ENCODE results near the gene MCF2. TPM values are rescaled to one million over a fixed set of nuclear protein-coding genes. Genes with fewer than 3 reads are reported as not detected.

MCF2 gene
- total RNA-seq, 1 experiment from 2014 or later = 1.0 TPM

DNA sequence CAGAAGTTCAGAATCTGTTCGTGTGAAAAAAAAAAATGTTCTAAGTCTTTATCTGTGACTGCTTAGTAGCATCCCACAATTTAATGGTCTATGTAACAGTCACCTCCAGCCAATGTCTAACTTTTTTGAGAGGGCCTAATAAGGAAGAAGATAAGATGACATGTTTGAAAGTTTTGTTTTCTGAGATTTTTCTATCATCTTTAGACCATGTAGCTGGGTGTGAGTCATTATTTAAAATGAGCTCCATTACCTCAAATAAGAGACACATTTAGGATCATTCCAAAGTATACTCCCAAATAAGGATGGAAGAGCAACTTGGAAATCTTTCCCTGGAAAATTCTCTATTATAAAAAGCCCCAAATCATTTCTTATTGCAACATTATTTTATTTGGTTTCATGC lies 28.2 kb upstream of the MCF2 start:
- H3K27ac Mint-ChIP-seq = no peak overlapping the region
- POLR2A ChIA-PET = no interaction called here
- peaks cover 2% of the 10 kb centered on the region; the same call in 1 of the 2 replicates for H3K36me3 Mint-ChIP-seq
- ATAC-seq (no peak), DNase-seq (ENCODE audit: low spot score) (no peak)
- H3K9me3 Mint-ChIP-seq = no peaks in the 10 kb centered on the region
- peaks cover 7% of the 10 kb centered on the region for H3K4me1 Mint-ChIP-seq
- H3K4me3 Mint-ChIP-seq = no peak overlapping the region
- no peaks in the 10 kb centered on the region for H3K27me3 Mint-ChIP-seq (ENCODE audit: low read depth)
- CTCF ChIA-PET = no interaction called here
- TF ChIP-seq, protein P1, sequence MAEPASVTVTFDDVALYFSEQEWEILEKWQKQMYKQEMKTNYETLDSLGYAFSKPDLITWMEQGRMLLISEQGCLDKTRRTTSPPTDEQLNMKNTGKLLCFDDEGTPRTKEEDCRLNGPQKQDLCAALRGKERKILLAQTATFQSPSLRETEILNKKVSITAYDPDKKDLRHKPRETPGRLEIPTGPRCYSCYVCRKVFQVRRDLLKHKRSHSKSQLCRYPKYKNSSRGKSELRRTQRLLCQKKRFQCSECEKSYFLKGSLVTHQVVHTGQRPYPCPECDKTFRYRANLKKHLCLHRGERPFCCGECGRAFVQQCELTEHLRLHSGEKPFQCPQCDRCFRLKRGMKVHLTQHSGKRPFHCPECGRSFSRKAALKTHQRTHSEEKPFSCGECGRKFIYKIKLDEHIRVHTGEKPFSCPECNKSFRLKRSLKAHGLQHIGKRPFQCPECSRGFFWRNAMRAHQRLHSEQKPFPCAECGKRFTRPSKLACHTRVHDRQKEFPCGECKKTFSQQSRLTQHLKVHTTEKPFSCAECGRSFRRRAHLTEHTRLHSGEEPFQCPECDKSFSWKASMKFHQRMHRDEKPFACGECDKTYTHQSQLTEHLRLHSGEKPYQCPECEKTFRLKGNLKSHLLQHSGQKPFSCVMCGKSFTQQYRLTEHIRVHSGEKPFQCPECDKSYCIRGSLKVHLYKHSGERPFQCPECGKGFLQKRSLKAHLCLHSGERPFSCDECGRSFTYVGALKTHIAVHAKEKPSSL (CRISPR knock-in tag; conservative IDR thresholded peaks at IDR 0.05) = no peak
- TF ChIP-seq, protein P2, sequence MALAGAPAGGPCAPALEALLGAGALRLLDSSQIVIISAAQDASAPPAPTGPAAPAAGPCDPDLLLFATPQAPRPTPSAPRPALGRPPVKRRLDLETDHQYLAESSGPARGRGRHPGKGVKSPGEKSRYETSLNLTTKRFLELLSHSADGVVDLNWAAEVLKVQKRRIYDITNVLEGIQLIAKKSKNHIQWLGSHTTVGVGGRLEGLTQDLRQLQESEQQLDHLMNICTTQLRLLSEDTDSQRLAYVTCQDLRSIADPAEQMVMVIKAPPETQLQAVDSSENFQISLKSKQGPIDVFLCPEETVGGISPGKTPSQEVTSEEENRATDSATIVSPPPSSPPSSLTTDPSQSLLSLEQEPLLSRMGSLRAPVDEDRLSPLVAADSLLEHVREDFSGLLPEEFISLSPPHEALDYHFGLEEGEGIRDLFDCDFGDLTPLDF (CRISPR knock-in tag; IDR thresholded peaks at IDR 0.05) = no peak
- TF ChIP-seq, protein P3, sequence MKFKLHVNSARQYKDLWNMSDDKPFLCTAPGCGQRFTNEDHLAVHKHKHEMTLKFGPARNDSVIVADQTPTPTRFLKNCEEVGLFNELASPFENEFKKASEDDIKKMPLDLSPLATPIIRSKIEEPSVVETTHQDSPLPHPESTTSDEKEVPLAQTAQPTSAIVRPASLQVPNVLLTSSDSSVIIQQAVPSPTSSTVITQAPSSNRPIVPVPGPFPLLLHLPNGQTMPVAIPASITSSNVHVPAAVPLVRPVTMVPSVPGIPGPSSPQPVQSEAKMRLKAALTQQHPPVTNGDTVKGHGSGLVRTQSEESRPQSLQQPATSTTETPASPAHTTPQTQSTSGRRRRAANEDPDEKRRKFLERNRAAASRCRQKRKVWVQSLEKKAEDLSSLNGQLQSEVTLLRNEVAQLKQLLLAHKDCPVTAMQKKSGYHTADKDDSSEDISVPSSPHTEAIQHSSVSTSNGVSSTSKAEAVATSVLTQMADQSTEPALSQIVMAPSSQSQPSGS (CRISPR knock-in tag; IDR thresholded peaks at IDR 0.05; ENCODE audit: borderline replicate concordance, low read depth) = no peak
- TF ChIP-seq NR1H2 (CRISPR knock-in tag; IDR thresholded peaks at IDR 0.05) (no peak), PRRX2 (CRISPR knock-in tag; IDR thresholded peaks at IDR 0.05) (no peak), GTF2I (CRISPR knock-in tag; conservative IDR thresholded peaks at IDR 0.05) (no peak)
- TF ChIP-seq, protein P4, sequence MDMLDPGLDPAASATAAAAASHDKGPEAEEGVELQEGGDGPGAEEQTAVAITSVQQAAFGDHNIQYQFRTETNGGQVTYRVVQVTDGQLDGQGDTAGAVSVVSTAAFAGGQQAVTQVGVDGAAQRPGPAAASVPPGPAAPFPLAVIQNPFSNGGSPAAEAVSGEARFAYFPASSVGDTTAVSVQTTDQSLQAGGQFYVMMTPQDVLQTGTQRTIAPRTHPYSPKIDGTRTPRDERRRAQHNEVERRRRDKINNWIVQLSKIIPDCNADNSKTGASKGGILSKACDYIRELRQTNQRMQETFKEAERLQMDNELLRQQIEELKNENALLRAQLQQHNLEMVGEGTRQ (CRISPR knock-in tag; IDR thresholded peaks at IDR 0.05) = no peak
- TF ChIP-seq, protein P5, sequence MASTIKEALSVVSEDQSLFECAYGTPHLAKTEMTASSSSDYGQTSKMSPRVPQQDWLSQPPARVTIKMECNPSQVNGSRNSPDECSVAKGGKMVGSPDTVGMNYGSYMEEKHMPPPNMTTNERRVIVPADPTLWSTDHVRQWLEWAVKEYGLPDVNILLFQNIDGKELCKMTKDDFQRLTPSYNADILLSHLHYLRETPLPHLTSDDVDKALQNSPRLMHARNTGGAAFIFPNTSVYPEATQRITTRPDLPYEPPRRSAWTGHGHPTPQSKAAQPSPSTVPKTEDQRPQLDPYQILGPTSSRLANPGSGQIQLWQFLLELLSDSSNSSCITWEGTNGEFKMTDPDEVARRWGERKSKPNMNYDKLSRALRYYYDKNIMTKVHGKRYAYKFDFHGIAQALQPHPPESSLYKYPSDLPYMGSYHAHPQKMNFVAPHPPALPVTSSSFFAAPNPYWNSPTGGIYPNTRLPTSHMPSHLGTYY (CRISPR knock-in tag; IDR thresholded peaks at IDR 0.05) = no peak
- TF ChIP-seq, protein P6, sequence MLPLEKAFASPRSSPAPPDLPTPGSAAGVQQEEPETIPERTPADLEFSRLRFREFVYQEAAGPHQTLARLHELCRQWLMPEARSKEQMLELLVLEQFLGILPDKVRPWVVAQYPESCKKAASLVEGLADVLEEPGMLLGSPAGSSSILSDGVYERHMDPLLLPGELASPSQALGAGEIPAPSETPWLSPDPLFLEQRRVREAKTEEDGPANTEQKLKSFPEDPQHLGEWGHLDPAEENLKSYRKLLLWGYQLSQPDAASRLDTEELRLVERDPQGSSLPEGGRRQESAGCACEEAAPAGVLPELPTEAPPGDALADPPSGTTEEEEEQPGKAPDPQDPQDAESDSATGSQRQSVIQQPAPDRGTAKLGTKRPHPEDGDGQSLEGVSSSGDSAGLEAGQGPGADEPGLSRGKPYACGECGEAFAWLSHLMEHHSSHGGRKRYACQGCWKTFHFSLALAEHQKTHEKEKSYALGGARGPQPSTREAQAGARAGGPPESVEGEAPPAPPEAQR (CRISPR knock-in tag; IDR thresholded peaks at IDR 0.05) = no peak
- TF ChIP-seq, protein P7, sequence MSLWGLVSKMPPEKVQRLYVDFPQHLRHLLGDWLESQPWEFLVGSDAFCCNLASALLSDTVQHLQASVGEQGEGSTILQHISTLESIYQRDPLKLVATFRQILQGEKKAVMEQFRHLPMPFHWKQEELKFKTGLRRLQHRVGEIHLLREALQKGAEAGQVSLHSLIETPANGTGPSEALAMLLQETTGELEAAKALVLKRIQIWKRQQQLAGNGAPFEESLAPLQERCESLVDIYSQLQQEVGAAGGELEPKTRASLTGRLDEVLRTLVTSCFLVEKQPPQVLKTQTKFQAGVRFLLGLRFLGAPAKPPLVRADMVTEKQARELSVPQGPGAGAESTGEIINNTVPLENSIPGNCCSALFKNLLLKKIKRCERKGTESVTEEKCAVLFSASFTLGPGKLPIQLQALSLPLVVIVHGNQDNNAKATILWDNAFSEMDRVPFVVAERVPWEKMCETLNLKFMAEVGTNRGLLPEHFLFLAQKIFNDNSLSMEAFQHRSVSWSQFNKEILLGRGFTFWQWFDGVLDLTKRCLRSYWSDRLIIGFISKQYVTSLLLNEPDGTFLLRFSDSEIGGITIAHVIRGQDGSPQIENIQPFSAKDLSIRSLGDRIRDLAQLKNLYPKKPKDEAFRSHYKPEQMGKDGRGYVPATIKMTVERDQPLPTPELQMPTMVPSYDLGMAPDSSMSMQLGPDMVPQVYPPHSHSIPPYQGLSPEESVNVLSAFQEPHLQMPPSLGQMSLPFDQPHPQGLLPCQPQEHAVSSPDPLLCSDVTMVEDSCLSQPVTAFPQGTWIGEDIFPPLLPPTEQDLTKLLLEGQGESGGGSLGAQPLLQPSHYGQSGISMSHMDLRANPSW (CRISPR knock-in tag; conservative IDR thresholded peaks at IDR 0.05; ENCODE audit: low read depth) = no peak

DNA sequence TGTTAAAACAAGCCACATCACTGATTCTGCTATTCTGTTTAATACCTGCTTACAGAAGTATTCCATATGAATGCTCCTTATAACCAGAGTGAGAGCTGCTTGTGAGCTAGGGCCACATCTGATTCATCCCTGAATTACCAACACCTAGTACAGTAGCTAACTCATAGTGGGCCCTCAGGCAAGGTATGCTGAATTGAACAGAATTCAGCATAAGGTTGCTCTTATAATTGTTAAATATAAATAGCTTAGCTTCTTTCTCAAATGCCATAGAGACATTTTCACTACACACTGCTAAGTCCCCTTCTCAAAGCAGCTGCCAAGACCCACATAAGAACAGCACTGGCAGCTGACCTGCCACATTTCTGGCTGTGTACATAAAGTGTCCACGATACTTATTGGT lies 27.0 kb upstream of the MCF2 start:
- Mint-ChIP-seq H3K4me1 (peaks cover 7% of the 10 kb centered on the region), H3K4me3 (no peak overlapping the region), H3K36me3 (no peaks in the 10 kb centered on the region; the same call in 1 of the 2 replicates), H3K27me3 (ENCODE audit: low read depth) (no peaks in the 10 kb centered on the region), H3K9me3 (no peaks in the 10 kb centered on the region), H3K27ac (no peak overlapping the region)
- CTCF ChIA-PET = no interaction called here
- TF ChIP-seq, protein P8, sequence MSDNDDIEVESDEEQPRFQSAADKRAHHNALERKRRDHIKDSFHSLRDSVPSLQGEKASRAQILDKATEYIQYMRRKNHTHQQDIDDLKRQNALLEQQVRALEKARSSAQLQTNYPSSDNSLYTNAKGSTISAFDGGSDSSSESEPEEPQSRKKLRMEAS (CRISPR knock-in tag; IDR thresholded peaks at IDR 0.05) = no peak
- TF ChIP-seq, protein P9, sequence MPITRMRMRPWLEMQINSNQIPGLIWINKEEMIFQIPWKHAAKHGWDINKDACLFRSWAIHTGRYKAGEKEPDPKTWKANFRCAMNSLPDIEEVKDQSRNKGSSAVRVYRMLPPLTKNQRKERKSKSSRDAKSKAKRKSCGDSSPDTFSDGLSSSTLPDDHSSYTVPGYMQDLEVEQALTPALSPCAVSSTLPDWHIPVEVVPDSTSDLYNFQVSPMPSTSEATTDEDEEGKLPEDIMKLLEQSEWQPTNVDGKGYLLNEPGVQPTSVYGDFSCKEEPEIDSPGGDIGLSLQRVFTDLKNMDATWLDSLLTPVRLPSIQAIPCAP (CRISPR knock-in tag; IDR thresholded peaks at IDR 0.05) = no peak
- TF ChIP-seq, protein P10, sequence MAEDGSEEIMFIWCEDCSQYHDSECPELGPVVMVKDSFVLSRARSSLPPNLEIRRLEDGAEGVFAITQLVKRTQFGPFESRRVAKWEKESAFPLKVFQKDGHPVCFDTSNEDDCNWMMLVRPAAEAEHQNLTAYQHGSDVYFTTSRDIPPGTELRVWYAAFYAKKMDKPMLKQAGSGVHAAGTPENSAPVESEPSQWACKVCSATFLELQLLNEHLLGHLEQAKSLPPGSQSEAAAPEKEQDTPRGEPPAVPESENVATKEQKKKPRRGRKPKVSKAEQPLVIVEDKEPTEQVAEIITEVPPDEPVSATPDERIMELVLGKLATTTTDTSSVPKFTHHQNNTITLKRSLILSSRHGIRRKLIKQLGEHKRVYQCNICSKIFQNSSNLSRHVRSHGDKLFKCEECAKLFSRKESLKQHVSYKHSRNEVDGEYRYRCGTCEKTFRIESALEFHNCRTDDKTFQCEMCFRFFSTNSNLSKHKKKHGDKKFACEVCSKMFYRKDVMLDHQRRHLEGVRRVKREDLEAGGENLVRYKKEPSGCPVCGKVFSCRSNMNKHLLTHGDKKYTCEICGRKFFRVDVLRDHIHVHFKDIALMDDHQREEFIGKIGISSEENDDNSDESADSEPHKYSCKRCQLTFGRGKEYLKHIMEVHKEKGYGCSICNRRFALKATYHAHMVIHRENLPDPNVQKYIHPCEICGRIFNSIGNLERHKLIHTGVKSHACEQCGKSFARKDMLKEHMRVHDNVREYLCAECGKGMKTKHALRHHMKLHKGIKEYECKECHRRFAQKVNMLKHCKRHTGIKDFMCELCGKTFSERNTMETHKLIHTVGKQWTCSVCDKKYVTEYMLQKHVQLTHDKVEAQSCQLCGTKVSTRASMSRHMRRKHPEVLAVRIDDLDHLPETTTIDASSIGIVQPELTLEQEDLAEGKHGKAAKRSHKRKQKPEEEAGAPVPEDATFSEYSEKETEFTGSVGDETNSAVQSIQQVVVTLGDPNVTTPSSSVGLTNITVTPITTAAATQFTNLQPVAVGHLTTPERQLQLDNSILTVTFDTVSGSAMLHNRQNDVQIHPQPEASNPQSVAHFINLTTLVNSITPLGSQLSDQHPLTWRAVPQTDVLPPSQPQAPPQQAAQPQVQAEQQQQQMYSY (CRISPR knock-in tag; IDR thresholded peaks at IDR 0.05) = no peak
- TF ChIP-seq, protein P3 (CRISPR knock-in tag; IDR thresholded peaks at IDR 0.05; ENCODE audit: borderline replicate concordance, low read depth) = no peak
- TF ChIP-seq GTF2I (CRISPR knock-in tag; conservative IDR thresholded peaks at IDR 0.05) (no peak), ATF1 (CRISPR knock-in tag; IDR thresholded peaks at IDR 0.05) (no peak)
- POLR2A ChIA-PET = no interaction called here
- DNase-seq (ENCODE audit: low spot score) (no peak), ATAC-seq (no peak)
